Stimulated activated CD8-positive, alpha-beta memory T cell treated with anti-CD3 and anti-CD28 coated beads, Interleukin-15, amount 100 ng/mL, for 1 hour (primary cell): Measurements from ENCODE around the gene RIMBP2.
"Not testable (repeated sequence)": the region's sequence is repeated elsewhere in the genome, so short reads cannot be mapped to it uniquely, and the experiment has no call there.

Experiments
- DNase-seq: peaks from one replicate; pipeline ENCODE4 v3.0.0-alpha.2; 2020; ENCODE audit warnings: low read depth

Gene RIMBP2, protein sequence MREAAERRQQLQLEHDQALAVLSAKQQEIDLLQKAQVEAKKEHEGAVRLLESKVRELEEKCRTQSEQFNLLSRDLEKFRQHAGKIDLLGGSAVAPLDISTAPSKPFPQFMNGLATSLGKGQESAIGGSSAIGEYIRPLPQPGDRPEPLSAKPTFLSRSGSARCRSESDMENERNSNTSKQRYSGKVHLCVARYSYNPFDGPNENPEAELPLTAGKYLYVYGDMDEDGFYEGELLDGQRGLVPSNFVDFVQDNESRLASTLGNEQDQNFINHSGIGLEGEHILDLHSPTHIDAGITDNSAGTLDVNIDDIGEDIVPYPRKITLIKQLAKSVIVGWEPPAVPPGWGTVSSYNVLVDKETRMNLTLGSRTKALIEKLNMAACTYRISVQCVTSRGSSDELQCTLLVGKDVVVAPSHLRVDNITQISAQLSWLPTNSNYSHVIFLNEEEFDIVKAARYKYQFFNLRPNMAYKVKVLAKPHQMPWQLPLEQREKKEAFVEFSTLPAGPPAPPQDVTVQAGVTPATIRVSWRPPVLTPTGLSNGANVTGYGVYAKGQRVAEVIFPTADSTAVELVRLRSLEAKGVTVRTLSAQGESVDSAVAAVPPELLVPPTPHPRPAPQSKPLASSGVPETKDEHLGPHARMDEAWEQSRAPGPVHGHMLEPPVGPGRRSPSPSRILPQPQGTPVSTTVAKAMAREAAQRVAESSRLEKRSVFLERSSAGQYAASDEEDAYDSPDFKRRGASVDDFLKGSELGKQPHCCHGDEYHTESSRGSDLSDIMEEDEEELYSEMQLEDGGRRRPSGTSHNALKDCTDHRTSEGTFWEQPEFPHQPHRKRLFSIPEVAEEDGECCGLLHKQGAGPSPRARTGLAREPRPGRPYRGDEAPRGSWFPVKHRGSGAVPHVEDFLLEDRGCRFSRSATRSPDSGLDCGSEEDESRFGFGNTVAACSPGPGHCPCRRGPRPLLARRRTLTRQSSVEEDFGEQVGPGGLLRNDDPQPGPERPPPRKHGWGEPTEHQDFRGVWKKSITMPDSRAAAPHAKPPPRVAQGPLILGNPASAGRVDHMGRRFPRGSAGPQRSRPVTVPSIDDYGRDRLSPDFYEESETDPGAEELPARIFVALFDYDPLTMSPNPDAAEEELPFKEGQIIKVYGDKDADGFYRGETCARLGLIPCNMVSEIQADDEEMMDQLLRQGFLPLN (N-terminal part only)

DNA sequence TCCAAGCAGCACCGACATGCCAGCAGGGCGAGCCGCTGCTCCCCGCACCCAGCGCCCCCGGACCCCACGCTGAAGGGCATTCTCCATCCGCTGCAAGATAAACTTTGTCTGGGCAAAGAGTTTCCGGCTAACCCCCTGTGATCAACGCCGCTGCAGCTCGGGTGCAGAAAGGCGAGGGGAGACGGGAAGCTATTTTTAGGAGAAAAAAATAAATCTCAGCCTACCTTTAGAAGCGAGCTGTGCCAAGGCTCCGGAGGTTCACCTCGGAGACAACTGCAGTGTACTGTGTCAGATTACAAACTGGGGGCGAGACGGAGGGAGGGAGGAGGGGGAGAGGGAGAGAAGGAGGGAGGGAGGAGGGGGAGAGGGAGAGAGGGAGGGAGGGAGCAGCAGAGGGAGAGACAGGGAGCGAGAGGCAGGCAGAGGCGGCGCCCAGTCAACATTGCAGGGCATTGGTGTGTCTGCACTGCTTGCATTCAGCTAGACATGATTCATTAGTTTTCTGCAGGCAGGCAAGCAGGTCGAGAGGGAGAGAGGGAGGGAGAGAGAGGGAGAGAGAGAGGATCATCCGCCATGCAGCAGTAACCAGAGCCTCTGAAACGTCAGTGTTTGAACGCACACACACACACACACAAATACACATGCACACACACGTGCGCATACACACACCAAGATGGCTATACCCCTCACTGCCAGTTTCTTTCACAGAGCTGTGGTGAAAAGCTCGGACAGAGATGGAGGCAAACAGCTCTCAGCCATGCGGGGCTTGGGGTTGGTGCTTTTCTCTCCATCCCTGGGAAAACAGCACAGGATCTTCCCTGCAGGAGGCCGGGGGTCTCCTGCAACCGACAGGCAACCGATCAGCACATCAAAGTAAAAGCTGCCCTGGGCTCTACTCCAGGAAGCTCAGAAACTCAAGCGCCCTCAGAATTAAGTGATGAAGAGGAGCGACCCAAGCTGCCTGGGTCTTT is at the start of gene RIMBP2:
Gene RIMBP2 (minus strand): TSS at position 302 of the 971 bp plus-strand sequence. CDS start 237,286 bp downstream, outside the sequence.
- DNase-seq = no peak

DNA sequence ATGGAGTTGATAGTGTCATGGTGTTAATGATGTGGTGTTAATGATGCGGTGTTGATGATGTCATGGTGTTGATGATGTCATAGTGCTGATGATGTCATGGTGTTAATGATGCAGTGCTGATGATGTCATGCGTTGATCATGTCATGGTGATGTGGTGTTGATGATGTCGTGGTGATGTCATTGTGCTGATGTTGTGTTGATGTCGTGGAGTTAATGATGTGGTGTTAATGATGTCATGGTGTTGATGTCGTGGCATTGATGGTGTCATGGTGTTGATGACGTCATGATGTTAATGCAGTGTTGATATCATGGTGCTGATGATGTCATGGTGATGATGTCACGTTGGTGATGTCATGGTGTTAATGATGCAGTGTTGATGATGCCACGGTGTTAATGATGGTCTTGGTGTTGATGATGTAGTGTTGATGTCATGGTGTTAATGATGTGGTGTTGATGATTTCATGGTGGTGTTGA is 49.1 kb upstream of the RIMBP2 start:
- no peak for DNase-seq

DNA sequence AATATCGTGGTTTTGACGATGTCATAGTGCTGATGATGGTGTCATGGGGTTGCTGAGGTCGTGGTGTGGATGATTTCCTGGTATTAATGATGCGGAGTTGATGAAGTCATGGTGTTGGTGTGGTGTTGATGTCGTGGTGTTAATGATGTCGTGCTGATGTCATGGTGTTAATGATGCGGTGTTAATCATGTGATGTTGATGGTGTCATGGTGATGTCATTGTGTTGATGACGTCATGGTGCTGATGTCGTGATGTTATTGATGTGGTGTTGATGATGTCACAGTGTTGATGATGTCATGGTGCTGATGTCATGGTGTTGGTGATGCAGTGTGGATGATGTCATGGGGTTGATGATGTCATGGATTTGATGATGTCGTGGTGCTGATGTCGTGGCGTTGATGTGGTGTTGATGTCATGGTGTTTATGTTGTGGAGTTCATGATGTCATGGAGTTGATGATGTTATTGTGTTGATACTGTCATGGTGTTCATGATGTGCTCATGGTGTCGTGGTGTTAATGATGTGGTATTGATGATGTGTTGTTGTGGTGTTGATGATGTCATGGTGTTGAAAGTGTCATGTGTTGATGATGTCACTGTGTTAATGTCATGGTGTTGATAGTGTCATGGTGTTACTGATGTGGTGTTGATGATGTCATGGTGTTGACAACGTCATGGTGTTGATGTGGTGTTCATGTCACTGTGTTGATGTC is 48.5 kb upstream of the RIMBP2 start:
- no peak for DNase-seq

DNA sequence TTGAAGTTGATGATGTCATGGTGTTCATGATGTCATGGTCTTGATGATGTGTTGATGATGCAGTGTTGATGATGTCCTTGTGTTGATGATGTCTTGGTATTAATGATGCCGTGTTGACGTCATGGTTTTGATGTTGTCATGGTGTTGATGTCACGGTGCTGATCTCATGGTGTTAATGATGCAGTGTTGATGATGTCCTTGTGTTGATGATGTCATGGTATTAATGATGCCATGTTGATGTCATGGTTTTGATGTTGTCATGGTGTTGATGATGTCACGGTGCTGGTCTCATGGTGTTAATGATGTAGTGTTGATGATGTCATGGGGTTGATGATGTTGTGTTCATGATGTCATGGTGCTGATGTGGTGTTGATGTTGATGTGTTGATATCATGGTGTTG is 48.0 kb upstream of the RIMBP2 start:
- DNase-seq = no peak

DNA sequence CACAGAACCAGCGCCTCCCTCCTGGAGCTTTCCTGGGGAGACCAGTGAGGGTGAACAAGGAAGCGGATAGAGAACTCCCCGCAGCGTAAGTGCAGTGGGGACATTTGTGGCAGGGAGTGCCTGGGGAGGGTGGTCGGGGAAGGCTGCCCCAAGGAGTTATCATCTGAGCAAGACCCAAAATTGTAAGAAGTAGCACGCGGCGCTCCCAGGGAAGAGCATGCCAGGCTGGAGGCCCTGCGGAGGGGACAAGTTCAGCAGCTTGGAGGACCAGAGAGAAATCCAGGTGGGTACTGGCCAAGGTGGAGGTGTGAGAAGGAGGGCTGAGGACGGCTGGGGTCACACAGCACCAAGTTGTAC is 46.2 kb upstream of the RIMBP2 start:
- no peak for DNase-seq

DNA sequence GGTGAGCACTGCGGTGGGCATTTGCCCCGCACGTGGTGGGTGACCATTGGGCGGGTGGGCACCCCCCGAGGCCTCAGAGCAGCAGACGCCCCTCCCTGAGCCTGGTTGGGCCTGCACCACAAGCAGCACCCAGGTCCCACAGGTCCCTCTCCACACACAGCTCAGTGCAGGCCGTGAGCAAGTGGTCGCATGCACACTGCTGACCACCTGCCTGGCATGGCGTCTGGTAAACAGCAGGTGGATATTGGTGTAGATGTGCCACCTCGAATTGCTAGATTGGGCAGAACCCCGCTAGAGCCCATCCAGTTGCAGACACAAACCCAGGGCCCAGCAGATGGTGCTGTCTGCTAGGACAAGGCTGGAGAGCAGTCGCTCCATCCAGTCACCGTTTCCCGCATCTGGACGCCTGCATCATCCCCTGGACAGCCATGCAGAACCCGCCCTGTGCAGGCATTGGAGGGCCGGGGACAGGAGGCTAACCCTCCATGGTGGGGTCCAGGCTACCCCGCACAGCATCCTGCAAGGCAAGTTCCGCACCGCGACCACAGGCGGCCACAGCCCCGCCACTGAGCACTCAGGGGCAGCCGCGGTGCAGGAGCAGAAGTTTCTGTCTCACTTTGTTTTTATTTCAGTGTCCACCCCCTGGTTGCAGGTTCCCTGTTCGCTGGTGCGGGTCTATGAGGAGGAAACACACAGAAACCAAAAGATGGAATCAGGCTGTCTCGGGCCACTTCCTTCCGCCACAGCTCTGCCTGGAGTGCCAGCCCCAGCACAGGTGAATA is 45.6 kb upstream of the RIMBP2 start:
- DNase-seq = peak; percentile 14

DNA sequence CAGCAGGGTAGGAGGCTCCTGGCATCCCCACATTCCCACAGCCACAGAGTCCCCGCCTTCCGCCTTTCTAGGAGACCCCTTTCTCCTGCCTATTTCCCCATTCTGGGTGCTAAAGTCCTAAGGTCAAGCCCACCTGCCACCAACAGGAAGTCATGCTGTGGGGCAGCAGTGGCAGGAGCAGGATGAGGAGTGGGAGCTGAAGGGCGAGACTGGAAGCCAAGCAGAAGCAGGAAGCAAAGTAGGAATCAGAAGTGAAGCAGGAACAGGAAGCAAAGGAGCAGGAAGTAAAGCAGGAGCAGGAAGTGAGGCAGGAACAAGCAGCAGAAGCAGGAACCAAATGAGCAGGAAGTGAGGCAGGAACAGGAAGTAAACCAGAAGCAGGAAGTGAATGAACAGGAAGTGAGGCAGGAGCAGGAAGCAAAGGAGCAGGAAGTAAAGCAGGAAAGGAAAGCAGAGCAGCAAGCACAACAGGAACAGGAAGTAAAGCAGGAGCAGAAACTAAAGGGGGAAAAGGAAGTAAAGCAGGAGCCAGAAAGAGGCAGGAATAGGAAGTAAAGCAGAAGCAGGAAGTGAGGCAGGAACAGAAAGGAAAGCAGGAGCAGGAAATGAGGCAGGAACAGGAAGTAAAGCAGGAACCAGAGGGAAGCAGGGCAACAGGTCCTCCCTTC is 38.3 kb upstream of the RIMBP2 start:
- DNase-seq = no peak

DNA sequence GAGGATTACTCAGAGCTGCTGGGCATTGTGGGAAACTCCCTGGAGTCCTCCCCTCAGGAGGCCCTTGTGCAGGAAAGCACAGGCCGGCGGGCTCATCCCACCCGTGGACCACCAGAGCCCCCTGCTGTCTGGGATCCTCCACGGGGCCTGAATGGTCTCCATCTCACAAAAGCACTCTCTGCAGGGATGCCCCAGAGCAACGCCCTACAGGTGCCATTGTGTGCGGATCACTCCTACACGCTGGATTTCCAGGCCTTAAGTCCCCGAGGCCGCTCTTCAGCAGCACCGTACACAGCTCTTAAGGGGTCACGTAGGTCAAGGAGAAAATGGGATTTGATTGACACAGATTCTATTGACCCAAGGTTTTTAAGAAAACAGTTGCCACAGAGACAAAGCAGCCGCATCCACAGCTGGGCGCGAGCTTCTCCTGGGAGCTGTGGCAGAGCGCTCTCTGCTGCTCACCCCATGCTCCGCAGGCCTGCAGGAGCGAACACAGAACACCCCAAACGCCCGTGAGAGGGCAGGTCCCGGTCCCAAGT is 36.7 kb upstream of the RIMBP2 start:
- no peak for DNase-seq

DNA sequence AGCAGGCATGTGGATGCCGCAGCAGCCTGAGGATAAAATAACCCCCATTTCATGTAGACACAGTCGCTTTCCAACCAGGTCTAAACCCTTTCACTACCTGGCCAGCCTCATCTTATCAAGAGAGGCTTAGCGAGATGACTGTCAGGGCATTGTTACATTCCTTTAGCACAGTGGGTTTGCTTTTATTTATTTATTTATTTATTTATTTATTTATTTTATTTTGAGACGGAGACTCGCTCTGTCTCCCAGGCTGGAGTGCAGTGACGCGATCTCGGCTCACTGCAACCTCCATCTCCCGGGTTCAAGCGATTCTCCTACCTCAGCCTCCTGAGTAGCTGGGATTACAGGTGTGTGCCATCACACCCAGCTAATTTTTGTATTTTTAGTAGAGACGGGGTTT is 35.9 kb upstream of the RIMBP2 start:
- not testable (repeated sequence) for DNase-seq

DNA sequence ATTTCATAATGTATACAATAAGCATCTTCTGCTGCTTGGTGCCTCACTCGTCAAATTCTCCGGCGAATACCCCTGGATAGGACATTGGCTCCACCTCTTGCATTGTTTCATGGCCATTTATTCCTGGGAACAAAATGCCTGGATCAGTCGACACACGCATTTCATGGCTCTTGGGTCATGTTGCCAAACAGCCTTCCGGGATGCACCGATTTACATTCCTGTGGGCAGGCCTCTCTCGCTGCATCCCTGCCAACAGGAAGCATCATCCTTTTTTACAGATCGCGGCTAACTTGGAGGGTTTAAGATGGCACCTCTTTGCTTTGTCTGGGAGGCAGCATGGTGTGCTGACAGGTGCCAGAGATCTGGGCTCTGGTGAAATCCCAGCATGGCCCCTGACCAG is 32.7 kb upstream of the RIMBP2 start:
- no peak for DNase-seq

DNA sequence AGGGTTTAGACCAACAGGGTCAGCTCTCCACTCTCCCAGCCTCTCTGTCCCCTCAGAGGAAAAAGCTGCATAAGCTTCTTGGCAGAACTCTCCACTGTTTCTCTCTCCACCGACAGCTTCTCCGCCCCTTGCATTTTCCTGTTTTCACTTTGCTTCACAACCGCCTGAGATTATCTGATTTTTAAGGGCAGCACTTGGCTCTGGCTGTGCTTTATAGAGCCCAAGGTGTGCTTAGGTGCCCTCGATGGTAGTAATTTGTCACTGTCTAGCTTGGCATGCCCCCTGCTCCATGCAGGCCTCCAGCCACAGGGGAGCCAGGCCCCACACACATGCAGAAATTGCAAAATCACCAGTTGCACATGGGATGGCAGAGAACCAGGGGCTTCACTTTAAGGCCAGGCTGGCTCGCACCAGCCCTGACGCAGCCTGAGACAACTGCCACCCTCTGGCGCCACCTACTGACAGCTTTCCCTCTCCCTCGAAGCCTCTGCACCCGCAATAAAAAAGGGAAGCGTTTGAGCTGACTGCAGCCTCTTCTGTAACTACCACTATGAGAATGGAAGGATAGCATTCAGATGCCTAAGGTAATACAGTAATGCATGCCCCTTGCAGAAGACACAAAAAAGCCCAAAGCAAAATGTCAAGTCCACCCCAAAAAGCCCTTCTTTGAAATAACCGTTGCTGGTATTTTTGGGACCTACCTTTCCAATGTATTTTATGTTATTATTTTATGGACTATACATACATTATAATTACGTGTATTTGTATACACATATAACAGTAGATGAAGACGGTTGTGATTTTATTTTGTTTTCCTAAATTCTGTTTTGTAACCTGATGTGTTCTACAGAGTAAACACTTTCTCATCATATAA is 32.0 kb upstream of the RIMBP2 start:
- DNase-seq = peak; percentile 55

DNA sequence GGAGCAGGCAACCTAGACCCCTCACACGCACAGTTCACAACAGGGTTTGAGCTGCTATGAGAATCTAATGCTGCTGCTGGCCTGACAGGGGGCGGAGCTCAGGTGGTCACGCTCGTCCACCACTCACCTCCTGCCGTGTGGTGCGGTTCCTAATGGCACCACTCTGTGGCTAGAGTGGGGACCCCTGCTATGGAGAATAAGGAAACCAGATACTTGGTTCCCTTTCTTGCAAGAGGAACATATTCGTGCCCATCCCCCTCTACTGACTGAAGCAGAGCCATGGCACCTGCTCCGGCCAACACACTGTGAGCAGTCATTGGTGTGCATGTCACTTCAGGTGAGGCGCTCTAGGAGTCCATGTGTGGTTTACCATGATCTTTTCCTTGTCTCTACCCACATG is 30.4 kb upstream of the RIMBP2 start:
- DNase-seq = no peak

DNA sequence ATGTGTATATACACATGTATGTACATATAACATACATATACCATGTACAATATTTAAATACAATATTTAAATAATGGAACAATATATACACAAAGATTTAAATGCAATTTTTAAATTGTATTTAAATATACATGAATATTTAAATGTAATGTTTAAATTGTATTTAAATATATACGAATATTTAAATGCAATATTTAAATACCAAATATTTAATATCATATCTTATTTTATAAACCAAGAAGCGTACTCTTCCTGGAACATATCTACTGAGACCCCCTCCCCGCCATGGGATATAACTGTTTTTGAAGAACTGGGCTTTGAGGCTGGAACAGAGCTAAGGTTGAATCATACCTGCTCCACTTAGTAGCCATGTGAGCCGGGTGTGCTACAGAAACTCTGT is 29.8 kb upstream of the RIMBP2 start:
- DNase-seq = no peak

DNA sequence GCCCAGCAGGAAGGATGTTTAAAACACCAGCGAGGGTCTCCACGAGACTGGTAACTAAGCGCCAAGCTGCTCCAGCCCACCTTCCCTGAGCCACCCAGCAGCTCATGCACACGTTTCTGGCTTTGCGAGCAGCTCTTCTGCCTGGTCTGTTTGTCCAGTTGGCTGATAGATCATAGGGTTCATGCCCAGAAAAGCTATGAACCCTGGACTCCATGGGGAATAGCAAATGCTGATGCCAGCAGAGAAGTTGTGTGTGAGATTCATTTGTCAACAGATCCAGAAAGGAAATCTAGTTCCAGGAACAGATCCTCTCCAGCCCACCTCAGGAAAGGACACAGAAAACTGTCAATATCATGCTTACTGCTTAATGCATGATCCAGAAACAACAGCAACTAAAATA is 28.2 kb upstream of the RIMBP2 start:
- DNase-seq = no peak

DNA sequence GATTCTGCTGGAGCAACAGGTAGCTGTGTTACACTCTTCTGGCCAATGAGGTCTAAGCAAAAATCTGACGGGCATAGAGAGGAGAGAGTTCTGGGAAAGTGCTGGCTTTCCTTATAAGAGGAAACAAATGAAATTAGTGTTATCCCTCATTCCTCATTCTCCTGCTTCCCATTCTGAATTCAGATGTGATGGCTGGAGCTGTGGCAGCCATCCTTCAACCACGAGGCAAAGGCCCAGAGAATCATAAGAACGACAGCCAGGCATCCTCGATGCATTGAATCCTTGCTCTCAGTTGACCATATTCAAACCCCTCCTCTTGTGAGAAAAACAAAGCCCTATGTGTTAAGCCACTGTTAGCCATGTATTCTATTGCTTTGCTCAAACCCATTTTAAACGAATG is 27.5 kb upstream of the RIMBP2 start:
- no peak for DNase-seq

DNA sequence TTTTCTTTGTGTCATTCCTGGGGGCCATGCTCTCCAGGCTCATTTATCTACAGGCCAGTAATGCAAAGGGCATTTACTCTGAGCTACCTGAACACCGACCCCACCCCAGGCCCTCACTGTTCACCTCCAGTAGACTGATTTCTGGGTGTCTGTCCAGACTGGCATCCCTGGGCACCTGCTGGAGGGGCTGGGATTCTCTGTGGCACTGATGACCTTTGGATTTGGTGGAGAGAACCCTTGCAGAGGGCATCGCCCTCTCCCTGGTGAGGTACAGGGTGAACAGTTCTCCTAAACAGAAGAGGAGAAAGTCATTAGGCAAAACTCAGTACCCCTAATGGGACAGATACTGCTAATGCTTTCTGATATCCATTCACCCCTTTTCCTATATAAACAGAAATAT is 27.1 kb upstream of the RIMBP2 start:
- DNase-seq = no peak

DNA sequence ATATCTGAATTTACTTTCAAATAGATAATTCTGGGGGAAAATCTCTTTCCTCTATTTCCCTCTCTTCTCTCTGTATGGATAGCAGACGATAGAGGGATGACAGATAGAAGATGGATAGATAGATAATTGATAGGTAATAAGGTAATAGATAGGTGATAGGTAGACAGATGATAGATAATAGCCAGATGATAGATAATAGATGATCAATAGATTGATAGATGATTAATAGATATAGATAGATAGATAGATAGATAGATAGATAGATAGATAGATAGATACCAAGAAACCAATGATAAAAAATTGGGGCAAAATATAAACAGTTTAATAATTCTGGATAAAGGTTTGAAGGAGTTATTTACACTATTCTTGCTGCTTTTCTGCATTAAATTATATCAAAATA is 26.6 kb upstream of the RIMBP2 start:
- no peak for DNase-seq

DNA sequence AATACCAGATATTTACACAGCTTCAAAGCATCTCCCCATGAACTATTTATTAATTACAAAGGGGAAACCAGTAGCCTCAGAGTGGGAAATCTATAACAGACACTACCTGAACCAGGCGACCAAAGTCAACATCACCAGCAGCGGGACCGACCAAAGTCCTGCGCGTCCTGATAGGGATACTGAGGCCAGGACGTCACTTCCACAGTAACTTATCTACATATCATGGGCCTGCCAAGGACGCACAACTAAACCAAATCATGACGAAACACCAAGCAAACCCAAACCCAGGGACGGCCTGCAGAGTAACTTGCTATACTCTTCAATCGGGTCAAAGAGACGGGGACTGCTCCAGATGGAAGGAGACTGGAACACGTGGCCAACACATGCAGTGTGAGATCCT is 26.0 kb upstream of the RIMBP2 start:
- no peak for DNase-seq
